ENCODE data around the gene PRPF19.
"Not testable (repeated sequence)": the region's sequence is repeated elsewhere in the genome, so short reads cannot be mapped to it uniquely, and the experiment has no call there.

PRPF19 gene

GRCh38 chr11:60921777-60922335 lies 15.5 kb upstream of the PRPF19 start:
- DNase-seq: no peak

GRCh38 chr11:60921259-60921658 lies 14.9 kb upstream of the PRPF19 start:
- no peak for DNase-seq

GRCh38 chr11:60919956-60920355 lies 13.6 kb upstream of the PRPF19 start:
- no peak for DNase-seq

- DNase-seq: no peak
Observed at GRCh38 chr11:60919320-60919719, 12.9 kb upstream of the PRPF19 start.

- DNase-seq: no peak
Observed at GRCh38 chr11:60918939-60919265, 12.5 kb upstream of the PRPF19 start.

- DNase-seq: no peak
Observed at GRCh38 chr11:60918251-60918938, 12.0 kb upstream of the PRPF19 start.

GRCh38 chr11:60917267-60917666 lies 10.9 kb upstream of the PRPF19 start:
- no peak for DNase-seq

GRCh38 chr11:60916669-60917206 lies 10.4 kb upstream of the PRPF19 start:
- no peak for DNase-seq

- no peak for DNase-seq
Observed at GRCh38 chr11:60915248-60915914, 9.0 kb upstream of the PRPF19 start.

GRCh38 chr11:60914633-60915247 lies 8.4 kb upstream of the PRPF19 start:
- DNase-seq: no peak

GRCh38 chr11:60913793-60914632 lies 7.6 kb upstream of the PRPF19 start, which contains the start of gene TMEM109:
TMEM109 (plus strand) TSS chr11:60914158; CDS start chr11:60919694, 5,536 bp downstream.
- DNase-seq: peak; percentile 38

- no peak for DNase-seq
Observed at GRCh38 chr11:60912851-60913528, 6.6 kb upstream of the PRPF19 start.

GRCh38 chr11:60912223-60912850 lies 6.0 kb upstream of the PRPF19 start:
- no peak for DNase-seq

- no peak for DNase-seq
Observed at GRCh38 chr11:60910711-60911380, 4.5 kb upstream of the PRPF19 start.

- DNase-seq: no peak
Observed at GRCh38 chr11:60910281-60910687, 3.9 kb upstream of the PRPF19 start.

GRCh38 chr11:60909680-60910280 lies 3.4 kb upstream of the PRPF19 start:
- DNase-seq: not testable (repeated sequence)

- DNase-seq: no peak
Observed at GRCh38 chr11:60908803-60909202, 2.4 kb upstream of the PRPF19 start.

GRCh38 chr11:60905551-60906113 lies 753 bp downstream of the PRPF19 start:
- no peak for DNase-seq

GRCh38 chr11:60905047-60905446 lies 1.3 kb downstream of the PRPF19 start:
- DNase-seq: no peak

GRCh38 chr11:60902625-60903024 lies 3.8 kb downstream of the PRPF19 start:
- DNase-seq: no peak

Measured in SHP77 treated with DMSO at 0.1 percent for 48 hours (cell line).